SK-N-SH treated with all-trans-retinoic acid at 6 μM for 48 hours (cell line): ENCODE results near the gene KIAA1217.

Experiments used
- ZFP30 ChIP-seq: fragments of 450-650 bp; formaldehyde crosslinking; IDR thresholded peaks from 2 replicates; pipeline ENCODE4 v1.5.0; 2022; ENCODE audit warnings: mild to moderate bottlenecking, moderate library complexity
- ZNF565 ChIP-seq: fragments of 450-650 bp; formaldehyde crosslinking; conservative IDR thresholded peaks from 2 replicates; pipeline ENCODE4 v1.5.0; 2020; ENCODE audit warnings: low read depth, mild to moderate bottlenecking, moderate library complexity
- TF ChIP-seq, protein P1 (sequence below): fragments of 250-450 bp; sonication (Bioruptor Pico); IDR thresholded peaks from 2 replicates; pipeline ENCODE4 v1.5.1; 2020; ENCODE audit warnings: low read depth, mild to moderate bottlenecking, moderate library complexity
- TF ChIP-seq, protein P2 (sequence below): fragments of 250-450 bp; sonication (Bioruptor Pico); IDR thresholded peaks from 2 replicates; pipeline ENCODE4 v1.5.1; 2021; ENCODE audit warnings: mild to moderate bottlenecking, moderate library complexity
- TF ChIP-seq, protein P3 (sequence below): fragments of 250-450 bp; sonication (Bioruptor Pico); IDR thresholded peaks from 2 replicates; pipeline ENCODE4 v1.8.0; 2020; ENCODE audit warnings: mild to moderate bottlenecking, moderate library complexity, borderline replicate concordance

DNA sequence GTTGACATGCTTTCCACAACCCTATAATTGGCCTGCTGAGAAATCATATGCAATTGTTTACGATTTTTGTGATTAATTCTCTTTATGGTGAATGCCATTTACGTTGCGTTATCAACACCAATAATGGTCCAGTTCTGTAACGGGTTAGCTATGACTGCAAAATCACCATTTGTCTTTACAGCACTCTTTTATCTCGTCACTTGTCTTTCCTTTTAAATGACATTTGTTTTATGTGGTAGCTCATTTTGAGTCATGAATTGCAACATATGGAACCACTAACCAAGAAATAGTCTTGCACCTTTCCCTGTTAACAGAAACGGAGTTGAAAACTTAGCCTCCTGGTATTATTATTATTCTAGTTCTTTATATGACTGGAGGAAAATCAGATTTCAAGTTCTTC, 3.1 kb upstream of the KIAA1217 start:
- TF ChIP-seq ZNF565 (CRISPR knock-in tag) = no peak
- TF ChIP-seq, protein P1, sequence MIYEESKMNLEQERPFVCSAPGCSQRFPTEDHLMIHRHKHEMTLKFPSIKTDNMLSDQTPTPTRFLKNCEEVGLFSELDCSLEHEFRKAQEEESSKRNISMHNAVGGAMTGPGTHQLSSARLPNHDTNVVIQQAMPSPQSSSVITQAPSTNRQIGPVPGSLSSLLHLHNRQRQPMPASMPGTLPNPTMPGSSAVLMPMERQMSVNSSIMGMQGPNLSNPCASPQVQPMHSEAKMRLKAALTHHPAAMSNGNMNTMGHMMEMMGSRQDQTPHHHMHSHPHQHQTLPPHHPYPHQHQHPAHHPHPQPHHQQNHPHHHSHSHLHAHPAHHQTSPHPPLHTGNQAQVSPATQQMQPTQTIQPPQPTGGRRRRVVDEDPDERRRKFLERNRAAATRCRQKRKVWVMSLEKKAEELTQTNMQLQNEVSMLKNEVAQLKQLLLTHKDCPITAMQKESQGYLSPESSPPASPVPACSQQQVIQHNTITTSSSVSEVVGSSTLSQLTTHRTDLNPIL = no peak
- TF ChIP-seq, protein P2, sequence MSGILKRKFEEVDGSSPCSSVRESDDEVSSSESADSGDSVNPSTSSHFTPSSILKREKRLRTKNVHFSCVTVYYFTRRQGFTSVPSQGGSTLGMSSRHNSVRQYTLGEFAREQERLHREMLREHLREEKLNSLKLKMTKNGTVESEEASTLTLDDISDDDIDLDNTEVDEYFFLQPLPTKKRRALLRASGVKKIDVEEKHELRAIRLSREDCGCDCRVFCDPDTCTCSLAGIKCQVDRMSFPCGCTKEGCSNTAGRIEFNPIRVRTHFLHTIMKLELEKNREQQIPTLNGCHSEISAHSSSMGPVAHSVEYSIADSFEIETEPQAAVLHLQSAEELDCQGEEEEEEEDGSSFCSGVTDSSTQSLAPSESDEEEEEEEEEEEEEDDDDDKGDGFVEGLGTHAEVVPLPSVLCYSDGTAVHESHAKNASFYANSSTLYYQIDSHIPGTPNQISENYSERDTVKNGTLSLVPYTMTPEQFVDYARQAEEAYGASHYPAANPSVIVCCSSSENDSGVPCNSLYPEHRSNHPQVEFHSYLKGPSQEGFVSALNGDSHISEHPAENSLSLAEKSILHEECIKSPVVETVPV (CRISPR knock-in tag) = no peak
- no peak for TF ChIP-seq ZFP30 (CRISPR knock-in tag)
- TF ChIP-seq, protein P3, sequence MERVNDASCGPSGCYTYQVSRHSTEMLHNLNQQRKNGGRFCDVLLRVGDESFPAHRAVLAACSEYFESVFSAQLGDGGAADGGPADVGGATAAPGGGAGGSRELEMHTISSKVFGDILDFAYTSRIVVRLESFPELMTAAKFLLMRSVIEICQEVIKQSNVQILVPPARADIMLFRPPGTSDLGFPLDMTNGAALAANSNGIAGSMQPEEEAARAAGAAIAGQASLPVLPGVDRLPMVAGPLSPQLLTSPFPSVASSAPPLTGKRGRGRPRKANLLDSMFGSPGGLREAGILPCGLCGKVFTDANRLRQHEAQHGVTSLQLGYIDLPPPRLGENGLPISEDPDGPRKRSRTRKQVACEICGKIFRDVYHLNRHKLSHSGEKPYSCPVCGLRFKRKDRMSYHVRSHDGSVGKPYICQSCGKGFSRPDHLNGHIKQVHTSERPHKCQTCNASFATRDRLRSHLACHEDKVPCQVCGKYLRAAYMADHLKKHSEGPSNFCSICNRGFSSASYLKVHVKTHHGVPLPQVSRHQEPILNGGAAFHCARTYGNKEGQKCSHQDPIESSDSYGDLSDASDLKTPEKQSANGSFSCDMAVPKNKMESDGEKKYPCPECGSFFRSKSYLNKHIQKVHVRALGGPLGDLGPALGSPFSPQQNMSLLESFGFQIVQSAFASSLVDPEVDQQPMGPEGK (CRISPR knock-in tag) = no peak
